Activated CD4-positive, CD25-positive, alpha-beta regulatory T cell treated with anti-CD3 and anti-CD28 coated beads, Interleukin-2, amount 50 U/mL, for 72 hours (primary cell): ENCODE data around the gene ASTN2.

Source experiments
- DNase-seq: peaks from one replicate; pipeline ENCODE4 v3.0.0; 2021

Gene ASTN2

DNA sequence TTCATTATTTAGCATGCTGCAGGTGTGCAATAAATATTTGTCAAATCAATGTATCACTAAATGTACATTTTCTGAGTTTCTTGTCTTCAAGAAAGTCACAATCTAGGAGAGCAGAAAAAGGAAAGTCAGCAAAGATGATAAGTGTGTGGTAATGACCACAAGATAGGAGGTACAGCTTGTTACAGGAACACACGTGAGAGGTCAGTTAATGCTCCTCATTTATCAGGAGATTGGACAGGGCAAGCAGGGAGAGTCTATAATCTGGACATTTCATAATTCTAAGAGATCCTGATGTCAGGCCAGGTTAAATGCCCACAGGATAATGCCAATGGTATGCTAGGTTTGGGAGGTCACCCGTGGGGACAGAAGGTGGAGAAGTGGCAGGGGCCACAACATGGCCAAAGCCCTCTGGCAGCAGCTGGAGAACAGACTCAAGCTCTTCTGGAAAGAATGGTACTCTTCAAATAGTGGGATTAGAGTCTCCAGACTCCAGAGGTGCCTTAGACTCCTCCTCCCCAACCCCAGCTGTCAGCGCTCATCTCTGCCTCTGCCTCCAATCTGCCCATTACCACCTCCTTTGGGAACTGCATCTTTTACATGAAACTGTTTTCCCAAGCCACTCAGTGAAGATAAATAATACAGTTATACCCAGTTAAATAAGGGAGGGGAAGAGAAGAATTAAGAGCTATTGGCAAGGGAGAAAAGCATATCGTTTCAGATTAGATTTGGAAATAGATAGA, 114.3 kb downstream of the ASTN2 start:
- DNase-seq = no peak

DNA sequence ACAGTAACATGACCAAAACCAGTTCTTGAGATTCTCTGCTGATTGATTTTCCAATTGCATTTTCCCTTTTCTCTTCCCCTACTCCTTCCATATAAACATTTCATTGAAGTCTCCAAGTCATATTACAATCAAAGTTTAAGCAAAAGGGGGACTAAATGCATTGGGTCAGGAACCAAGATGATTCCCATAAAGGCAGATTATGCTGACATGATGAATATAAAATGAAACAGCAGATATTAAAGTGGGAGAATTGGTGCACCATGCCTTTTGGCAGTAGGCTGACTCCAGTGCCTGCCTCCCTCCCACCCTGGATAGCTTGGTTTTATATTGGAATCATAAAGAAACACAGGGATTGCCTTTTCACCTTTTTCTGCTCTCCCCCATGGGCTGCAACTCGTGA, 118.4 kb downstream of the ASTN2 start:
- DNase-seq = no peak

DNA sequence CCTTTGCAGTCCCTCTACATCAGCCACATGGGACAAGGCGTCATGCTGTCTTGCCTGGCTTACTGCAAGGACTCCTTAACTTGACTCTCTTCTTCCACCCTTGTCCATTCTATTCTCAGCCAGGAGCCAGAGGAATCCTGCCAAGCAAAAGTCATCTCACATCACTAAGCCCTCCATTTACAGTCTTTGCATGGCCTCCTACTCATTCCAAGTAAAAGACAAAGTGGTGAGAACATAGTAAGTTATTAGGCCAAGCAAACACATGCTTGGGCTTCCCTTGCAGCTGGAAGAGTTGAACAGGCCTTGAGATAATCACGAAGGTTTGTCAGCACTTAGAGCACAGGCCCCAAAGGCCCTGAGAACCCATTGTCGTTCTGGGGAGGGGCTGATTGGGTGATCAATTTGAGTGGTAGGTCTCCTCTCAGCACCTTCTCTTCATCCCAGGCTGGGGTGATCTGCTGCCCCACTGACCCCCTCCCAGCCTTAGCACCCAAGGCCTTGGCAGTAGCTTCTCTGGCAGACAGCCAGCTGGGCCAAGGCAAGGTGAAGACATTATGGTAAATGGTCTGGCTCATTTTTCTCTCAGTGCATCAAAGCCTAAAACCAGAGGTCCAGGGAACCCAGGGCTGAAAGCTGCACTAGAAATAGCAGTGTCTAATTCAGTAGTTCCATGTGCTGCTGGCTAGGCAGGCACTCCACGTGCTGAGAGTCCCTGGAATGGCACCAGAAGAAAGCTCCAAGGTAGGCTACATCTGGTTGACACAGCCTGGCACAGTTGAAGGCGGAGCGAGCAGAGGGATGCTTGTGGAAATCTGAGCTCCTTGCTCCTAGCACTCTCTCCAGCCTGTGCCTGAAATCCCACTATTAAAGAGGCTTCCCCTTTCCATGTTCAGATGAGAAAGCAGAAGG, 121.4 kb downstream of the ASTN2 start:
- no peak for DNase-seq

DNA sequence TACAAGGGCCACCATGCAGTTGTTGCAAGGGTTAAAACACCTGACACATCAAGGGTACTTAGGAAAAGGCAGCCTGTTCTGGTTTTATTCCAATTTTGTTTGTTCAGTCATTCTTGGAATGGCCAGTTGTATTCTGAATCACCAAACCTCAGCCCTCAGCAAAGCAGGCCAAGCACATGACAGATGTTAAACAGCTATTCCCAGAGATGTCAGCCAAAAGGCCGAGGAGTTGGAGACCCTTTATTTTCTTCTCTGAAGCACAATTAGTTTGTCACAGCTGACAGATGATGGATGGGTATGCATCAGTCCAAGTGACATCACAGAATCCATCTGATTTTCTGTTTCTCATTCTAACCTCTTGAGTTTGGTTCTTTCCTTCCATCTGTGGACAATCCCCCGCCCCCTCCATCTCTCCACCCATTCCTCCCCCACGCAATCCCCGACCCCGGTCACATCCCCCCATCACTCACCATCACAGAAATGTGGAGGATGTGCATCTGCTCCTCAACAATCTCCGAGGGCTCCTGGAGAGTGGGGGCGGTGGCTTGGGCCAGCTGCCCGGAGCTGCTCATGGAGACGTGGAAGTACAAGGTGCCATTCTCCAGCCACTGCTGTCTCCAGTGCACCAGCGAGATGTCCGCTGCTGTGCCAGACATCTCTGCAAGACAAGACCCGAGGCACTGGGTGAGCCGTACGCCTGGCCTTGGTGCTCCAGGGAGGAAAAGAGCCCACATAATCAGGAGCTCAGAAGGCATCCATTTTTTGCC, 123.8 kb downstream of the ASTN2 start:
- no peak for DNase-seq

DNA sequence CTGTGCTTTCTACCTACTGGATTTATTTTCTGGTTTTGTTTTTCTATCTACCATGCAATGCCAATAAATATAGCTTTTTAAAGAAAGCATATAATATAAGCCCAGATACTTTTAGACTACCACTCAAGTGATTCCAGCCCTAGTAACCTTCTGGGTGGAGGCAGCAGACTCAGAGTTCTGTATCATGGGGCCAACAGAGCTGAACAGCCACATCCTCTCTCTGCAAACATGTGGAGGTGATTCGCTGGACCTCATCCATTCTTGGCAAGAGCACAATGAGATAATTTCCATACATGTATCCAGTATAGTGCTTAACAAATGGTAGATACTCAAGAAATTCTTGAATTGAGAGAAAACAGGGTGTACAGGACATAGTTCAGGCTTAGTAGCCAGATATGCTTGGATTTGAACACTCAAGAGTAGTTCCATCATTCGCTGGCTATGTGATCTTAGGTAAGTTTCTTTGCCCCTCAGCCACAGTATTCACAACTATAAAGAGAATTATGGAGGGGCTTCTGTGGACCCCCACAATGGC, 124.5 kb downstream of the ASTN2 start:
- no peak for DNase-seq

DNA sequence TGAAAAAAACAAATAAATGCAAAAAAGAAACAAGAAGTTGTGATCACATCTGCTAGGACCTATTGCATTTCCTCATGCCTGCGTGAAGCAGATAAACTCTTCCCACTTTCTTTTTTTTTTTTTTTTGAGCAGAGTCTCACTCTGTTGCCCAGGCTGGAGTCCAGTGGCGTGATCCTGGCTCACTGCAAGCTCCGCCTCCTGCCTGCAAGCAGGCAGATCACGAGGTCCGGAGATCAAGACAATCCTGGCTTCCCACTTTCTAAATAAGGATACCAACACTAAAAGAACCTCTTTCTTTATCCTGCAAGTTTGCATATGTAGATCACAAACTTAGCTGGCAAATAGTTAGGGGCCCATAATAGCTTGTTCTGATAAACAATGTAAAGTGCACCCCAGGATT, 128.6 kb downstream of the ASTN2 start:
- DNase-seq = no peak

DNA sequence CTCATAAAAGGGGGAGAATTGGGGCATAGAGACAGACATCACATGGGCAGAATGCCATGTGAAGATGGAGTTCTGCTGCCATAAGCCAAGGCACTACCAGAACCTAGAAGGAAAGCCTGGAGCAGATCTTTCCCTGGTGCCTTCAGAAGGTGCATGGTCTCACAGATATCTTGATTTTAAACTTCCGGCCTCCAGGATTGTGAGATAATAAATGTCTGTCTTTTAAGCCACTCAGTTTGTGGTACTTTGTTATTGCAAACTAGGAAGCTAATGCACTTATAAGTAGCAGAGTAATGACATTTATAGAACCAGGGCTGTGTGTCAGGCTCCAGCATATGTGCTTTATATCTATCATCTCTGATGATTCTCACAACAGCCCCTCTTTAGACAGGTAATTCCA, 130.4 kb downstream of the ASTN2 start:
- DNase-seq = no peak

DNA sequence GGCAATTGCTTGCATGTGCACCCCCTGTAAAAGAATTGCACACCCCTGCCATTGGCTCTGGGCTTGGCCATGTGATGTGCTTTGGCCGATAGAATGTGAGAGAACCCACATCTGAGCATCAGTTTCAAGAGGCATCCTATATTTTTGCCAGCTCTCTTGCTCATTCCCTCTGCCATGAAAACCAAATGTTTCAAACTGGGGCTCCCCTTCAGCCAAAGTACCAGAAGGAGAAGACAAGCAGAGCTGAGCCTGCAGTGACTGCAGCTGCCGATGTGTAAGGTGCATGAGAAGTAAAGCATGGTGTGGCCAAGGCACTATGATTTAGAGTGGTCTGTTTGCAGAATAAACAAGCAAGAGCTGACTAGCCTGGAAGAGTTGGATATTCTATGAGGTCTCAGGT, 132.3 kb downstream of the ASTN2 start:
- no peak for DNase-seq

DNA sequence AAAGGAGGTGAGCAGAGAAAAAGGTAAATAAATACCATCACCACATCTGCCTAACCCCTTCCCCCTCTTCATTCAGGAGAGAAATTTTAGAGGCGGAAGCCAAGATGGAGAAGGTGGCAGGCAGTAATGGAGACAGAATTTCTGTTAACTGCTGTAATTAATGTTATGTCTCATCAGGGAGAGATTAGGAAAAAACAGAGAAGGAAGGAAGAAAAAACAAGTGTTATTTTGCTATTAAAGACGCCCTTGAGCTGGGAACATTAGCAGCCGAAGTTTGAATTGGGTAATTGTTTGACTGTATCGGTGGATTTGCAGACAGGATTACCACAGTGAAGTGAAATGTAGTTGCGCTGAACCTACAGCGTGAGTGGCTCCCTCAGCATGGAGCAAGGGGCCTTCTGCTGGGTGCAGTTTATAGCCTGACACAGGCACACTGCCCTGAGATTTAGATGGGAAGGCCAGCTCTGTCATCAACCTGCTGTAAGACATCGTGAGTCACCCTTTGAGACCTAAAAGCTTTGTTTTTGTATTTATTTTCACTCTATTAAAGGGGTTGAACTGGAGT, 136.3 kb downstream of the ASTN2 start:
- DNase-seq = no peak

DNA sequence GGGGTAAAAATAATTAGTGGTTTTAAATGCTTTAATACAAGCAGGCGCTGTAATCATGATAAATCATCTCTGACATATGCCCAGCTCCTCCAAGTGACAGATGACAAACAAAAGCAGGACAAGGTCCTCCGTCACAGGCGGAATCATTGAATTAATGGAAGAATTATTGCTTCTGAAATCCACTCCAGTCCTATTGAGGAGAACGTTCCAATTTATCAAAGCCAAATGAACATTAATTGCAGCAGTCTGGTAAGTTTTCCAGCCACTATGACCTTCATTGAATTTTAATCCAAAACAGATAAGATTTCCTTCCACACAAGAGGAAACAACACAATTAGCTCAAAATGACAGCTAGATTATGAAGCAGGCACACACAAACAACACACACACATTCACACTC, 136.8 kb downstream of the ASTN2 start:
- no peak for DNase-seq

DNA sequence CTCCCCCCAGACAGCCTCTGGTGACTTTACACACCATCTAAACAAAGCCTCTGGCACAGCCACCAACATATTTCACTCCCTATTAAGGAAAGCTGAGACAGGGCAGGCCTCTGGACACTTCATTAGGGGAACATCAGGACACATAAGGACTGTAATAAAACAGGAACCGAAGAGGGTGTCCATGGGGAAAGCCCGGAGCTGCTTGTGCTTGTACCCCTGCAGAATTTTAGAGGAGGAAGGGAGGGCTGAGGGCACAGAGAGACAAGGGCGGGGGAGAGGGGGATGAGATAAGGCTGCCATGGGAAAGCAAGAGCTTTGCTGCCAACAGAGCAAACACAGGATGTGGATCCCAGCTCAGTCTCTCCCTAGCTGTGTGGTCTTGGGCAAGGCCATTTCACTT, 138.4 kb downstream of the ASTN2 start:
- no peak for DNase-seq

DNA sequence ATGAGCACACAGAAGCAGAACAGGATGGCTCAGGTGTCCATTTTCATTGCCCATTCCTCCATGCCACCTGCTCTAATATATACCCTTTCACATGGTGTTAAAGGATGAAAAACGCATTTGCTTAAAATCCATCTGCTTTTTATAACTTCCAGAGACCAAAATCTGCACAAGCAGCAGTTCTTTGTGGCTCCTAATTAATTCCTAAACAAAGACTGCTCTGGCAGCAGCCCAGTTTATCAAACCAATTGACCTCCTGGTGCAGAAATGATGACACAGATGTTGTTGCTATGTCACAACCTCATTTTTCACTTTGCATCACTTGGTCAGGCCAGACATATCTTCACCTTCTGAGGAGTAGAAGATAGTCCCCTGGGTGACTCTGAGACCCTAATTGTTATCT, 141.2 kb downstream of the ASTN2 start:
- no peak for DNase-seq

DNA sequence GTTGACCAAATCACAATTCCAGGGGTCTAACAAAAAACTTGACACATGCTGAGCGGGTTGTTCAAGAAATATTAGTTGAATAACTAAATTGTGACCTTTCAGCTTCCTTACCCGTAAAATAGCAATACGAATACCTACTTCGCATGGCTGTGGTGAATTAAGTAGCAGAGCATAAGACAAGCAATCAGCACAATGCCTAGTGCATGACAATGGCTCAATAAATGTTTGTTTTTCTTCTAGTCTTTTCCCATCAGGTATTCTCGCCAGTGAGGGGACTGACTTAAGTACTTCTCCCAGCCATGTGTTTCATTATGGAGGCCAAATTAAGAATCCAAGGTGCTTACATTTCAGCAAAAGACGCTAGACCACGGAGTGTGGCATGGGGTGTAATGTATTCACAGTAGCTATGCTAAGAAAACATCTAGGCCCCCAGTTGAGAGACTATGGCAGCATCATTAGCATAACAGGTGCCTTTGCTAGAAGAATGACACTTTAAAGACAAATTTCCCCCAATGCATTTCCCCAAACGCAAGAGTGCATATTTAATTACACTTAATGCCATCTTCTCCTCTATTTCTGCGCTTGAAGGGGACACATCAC, 145.9 kb downstream of the ASTN2 start:
- DNase-seq = no peak

DNA sequence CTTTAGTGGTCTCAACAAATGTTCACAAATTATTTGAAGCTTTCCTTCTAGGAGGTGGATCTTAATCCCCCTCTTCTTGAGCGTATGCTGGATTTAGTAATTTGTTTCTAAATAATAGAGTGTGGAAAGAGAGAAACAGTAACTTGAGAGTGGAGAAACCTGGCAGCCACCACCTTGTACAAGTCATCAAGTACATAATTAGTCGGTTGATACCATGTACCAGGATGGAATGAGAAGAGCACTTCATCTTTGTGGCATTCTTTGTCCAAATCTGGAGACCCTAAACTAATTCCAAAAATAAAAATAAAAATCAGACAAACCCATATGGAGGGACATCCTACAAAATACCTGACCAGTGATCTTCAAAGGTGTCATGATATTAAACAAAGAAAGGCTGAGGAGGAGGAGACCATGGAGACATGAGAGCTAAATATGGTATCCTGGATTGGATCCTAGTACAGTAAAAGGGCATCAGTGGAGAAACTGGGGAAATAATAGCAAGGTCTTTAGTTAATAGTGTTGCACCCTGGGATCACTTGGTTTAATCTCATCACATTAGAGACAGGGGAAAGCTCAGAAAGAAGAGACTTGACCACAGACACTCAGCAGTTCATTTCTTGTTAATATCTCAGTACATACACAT, 147.9 kb downstream of the ASTN2 start:
- DNase-seq = no peak

DNA sequence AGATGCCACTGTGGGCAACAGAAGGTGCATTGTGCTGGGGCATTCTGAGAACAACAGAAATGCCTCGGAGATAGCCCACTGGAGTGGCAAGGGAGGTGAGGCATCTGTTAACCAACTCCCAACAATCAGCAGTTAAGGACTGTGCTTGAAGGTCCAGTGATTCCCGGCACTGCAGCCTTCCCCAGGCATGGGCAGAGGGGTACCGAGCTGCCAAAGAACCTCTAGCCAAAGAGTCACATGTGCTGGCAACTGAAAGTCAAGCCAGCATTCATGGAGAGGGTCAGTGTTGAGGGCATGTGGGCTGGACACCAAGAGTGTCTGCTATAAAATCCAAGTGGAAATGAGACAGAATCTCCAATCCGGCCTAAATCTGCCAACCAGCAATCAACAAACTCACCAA, 149.6 kb downstream of the ASTN2 start:
- DNase-seq = no peak

DNA sequence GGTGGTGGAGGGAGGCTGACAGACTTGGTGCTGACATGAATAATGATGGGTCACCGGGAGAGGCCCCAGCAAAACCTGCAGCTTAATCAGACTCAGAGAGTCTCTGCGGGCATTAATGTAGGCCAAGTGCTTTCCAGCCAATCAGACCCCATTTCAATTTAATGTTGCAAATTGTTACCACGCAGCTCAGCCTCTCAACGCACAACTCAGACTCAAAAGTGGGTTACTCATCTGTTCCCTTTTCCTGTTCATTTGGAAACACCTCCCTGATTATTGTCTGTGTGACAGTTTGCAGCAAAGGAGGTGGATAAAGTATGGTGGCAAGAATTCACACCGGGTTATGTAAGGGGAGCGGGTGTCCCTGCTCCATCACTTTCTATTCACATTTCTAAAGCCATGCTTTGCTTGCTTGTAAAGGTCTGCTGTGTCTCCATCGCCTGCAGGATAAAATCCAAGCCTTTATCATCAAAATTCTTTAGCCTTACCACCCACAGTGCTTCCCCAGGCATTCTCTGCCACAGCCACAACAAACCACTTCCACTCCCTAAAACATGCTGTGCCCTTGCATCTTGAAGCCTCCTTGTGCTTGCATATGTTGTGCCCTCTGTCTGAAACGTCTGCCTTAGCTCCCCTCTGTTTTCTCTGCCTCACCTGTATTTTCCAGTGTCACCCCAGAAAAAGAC, 156.5 kb downstream of the ASTN2 start:
- no peak for DNase-seq

DNA sequence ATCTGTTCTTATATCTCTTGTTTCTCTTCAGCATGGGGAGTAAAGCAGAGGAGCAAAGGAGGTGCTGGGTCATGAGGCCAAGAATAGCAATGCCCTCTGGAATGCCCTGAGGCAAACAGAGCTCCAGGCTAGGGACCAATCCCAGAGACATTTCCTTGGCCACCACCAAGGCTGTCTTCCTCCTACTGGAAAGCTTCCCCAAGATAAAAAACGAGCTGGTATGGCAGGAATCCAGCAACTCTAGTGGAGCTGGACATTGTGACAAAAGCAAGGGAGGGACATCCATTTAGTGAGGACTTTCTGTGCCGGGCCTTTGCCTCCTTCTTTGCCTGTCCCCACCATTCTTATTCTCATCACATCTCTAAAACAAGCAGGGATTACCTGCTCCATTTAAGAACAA, 161.6 kb downstream of the ASTN2 start:
- DNase-seq = no peak

DNA sequence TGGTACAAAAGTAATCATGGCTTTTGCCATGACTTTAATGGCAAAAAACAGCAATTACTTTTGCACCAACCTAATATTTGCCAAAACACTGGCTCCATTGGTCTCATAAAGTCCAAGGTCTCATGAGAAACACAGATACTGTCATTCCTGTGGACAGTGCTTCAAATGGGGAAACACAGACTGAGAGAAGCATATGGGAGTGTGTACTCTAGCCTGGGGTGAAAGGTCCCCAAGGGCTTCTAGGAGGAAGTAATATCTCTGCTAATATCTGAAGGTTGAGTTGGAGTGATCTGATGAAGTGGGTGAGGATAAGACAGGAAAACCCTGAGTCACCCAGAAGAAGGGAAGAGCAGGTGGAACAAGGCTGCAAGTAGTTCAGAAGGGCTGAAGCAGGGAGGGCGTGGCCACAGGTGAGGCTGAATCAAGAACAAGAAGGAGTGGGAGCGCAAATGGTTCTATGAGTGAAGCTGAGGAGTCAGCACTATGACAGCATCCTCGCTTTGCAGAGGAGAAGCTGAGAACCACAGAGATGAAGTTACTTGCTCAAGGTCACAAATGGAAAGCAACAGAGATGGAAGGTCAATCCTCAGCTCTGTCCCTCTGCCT, 164.1 kb downstream of the ASTN2 start:
- DNase-seq = no peak

DNA sequence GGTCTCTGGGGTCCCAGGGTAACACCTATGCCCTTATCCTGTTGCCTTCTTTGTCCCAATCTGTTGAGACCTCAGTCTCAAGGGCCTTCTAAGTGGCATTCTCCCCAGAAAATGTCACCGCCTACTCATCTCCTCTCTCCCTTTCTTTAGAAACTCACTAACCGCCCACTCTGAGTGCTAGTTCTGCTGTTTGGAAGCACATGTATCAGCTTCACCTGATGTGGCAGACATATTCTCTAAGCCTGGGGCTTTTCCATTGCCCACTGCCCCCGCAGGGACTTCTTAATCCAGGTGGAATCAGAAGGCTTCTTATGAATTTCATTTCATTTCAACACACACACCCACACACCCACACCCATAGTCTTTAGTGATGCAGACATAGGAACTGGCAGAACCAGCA, 165.1 kb downstream of the ASTN2 start:
- no peak for DNase-seq

DNA sequence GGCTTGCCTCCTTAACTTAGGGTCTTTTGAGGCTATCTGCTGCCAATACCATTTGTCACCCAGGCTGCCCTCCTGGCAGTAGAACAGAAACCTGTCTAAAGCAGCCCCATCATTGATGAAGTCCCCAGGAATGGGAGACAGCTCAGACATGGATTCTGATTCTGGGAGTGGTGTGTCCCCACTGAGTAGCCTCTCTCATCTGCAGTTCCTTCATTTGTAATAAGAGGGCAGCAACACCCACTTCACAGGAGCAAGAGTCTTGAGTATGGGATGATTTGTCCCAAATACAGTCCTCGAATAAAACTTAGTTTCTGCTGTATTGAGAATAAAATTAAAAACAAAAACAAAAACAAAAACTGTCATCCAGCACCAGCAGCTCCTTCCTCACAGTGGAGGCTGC, 167.6 kb downstream of the ASTN2 start:
- no peak for DNase-seq
